Panc1 (cell line): ENCODE data around the gene ADARB2. TPM values are rescaled to one million over a fixed set of nuclear protein-coding genes. Genes with fewer than 3 reads are reported as not detected.

Source experiments
- ATAC-seq: fragments of 200-7000 bp; cut with Tn5 transposase; 2 replicates; pipeline ENCODE4 v1.9.1; 2020; ENCODE audit warnings: mild to moderate bottlenecking, moderate library complexity
- BruUV-seq: library from RNA; stranded (reverse); fragments of 400-500 nt; replicated peaks from 2 replicates; lab custom pipeline; 2021; lab: Mats Ljungman, UMichigan
- CTCF ChIA-PET: fragments of 300-600 bp; sonication (Branson Sonifier 250); formaldehyde crosslinking; loops from one replicate; lab custom pipeline; 2022; ENCODE audit warnings: antibody characterized with exemption; lab: Charles Lee
- POLR2A ChIA-PET: fragments of 300-600 bp; sonication (Branson Sonifier 250); formaldehyde crosslinking; loops from one replicate; lab custom pipeline; 2022; ENCODE audit warnings: antibody characterized with exemption; lab: Charles Lee
- DNase-seq: peaks from one replicate; pipeline ENCODE4 v3.0.0-alpha.2; 2010; ENCODE audit warnings: low read depth, low spot score
- H3K27ac ChIP-seq: 2 replicates; pipeline ENCODE4 v1.5.1; 2011; ENCODE audit warnings: mild to moderate bottlenecking, low read length, inconsistent platforms
- H3K27me3 ChIP-seq: fragments of 200-500 bp; sonication (Bioruptor generic); 2 replicates; pipeline ENCODE4 v1.6.0; 2014; ENCODE audit warnings: low read length, inconsistent platforms; ENCODE audit not compliant: control insufficient read depth, insufficient read depth
- H3K36me3 ChIP-seq: fragments of 200-500 bp; sonication (Bioruptor generic); 2 replicates; pipeline ENCODE4 v1.5.1; 2014; ENCODE audit warnings: inconsistent platforms, mild to moderate bottlenecking, low read length, moderate library complexity; ENCODE audit not compliant: control insufficient read depth, insufficient read depth
- H3K4me1 ChIP-seq: 2 replicates; pipeline ENCODE4 v1.5.1; 2011; ENCODE audit warnings: inconsistent platforms, mild to moderate bottlenecking, low read length, moderate library complexity; ENCODE audit not compliant: control insufficient read depth, insufficient read depth
- H3K4me3 ChIP-seq, 2 experiments: 2 replicates each; pipeline ENCODE4 v1.5.1; 2011 to 2012; ENCODE audit warnings: low read depth in 2 of 2, low read length in 2 of 2, mild to moderate bottlenecking in 2 of 2, inconsistent platforms in 1 of 2, moderate library complexity in 1 of 2
- H3K9me3 ChIP-seq: fragments of 200-500 bp; sonication (Bioruptor generic); 2 replicates; pipeline ENCODE4 v1.5.1; 2014; ENCODE audit warnings: low read depth, mild to moderate bottlenecking, inconsistent platforms, low read length, moderate library complexity; ENCODE audit not compliant: control insufficient read depth, insufficient read depth
- POLR2AphosphoS5 ChIP-seq: IDR thresholded peaks from 2 replicates; pipeline ENCODE4 v1.6.1; 2012; ENCODE audit warnings: mild to moderate bottlenecking, low read depth, low read length, moderate library complexity
- REST ChIP-seq, 2 experiments: IDR thresholded peaks; 2 replicates each; pipeline ENCODE4 v1.6.1; 2011 to 2012; ENCODE audit warnings: low read depth in 2 of 2, control low read depth in 1 of 2, low read length in 1 of 2, mild to moderate bottlenecking in 1 of 2, moderate library complexity in 1 of 2; ENCODE audit not compliant: insufficient read depth in 1 of 2
- SIN3A ChIP-seq: IDR thresholded peaks from 2 replicates; pipeline ENCODE4 v1.6.1; 2012; ENCODE audit warnings: low read depth, mild to moderate bottlenecking, low read length, moderate library complexity, borderline replicate concordance; ENCODE audit not compliant: insufficient read depth
- TCF7L2 ChIP-seq: IDR thresholded peaks from 2 replicates; pipeline ENCODE4 v1.6.1; 2011; ENCODE audit warnings: mild to moderate bottlenecking, low read depth, low read length, inconsistent platforms
- in situ Hi-C: cut with HindIII; loops from 2 replicates; pipeline ENCODE4 v1.10.0; 2016; ENCODE audit warnings: low sequenced_read_pairs, low pct_unique_long_range_greater_than_20kb
- intact Hi-C: fragments of 100-400 bp; cut with micrococcal nuclease; formaldehyde crosslinking; loops from one replicate; pipeline ENCODE4 v1.10.0; 2022; ENCODE audit not compliant: unreplicated experiment
- total RNA-seq: library from RNA; stranded (reverse); gene quantifications from one replicate; pipeline ENCODE4 v1.2.1, GENCODE V29; 2021; ENCODE audit not compliant: unreplicated experiment
- TF ChIP-seq, protein P1 (sequence below): fragments of 450-650 bp; IDR thresholded peaks from 2 replicates; pipeline ENCODE4 v1.5.1; 2017; ENCODE audit warnings: mild to moderate bottlenecking

ADARB2 gene
- total RNA-seq, 1 experiment from 2014 or later = 0.31 TPM

GRCh38 chr10:1668399-1668798, 68.9 kb downstream of the ADARB2 start:
- ATAC-seq = no peak
- CTCF ChIA-PET = no interaction called here
- POLR2A ChIA-PET = no interaction called here

GRCh38 chr10:1667392-1667791, 69.9 kb downstream of the ADARB2 start:
- intact Hi-C loops = no loop called here
- POLR2A ChIA-PET = no interaction called here
- CTCF ChIA-PET = no interaction called here
- in situ Hi-C loops = no loop called here
- DNase-seq (no peak), ATAC-seq (no peak)
- H3K4me1 ChIP-seq = no peaks in the 10 kb centered on the region
- no TSS peak for BruUV-seq
- TF ChIP-seq, protein P1, sequence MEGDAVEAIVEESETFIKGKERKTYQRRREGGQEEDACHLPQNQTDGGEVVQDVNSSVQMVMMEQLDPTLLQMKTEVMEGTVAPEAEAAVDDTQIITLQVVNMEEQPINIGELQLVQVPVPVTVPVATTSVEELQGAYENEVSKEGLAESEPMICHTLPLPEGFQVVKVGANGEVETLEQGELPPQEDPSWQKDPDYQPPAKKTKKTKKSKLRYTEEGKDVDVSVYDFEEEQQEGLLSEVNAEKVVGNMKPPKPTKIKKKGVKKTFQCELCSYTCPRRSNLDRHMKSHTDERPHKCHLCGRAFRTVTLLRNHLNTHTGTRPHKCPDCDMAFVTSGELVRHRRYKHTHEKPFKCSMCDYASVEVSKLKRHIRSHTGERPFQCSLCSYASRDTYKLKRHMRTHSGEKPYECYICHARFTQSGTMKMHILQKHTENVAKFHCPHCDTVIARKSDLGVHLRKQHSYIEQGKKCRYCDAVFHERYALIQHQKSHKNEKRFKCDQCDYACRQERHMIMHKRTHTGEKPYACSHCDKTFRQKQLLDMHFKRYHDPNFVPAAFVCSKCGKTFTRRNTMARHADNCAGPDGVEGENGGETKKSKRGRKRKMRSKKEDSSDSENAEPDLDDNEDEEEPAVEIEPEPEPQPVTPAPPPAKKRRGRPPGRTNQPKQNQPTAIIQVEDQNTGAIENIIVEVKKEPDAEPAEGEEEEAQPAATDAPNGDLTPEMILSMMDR = no peak
- TF ChIP-seq POLR2AphosphoS5 (no peak), TCF7L2 (no peak), SIN3A (no peak), REST (IDR thresholded peaks at IDR 0.05; ENCODE audit: insufficient read depth in 1 of 2, low read depth in 2 of 2, low read length in 1 of 2) (no peak)
- H3K27me3 ChIP-seq = no peaks in the 10 kb centered on the region
- no peak overlapping the region for H3K27ac ChIP-seq
- no peaks in the 10 kb centered on the region for H3K36me3 ChIP-seq
- H3K4me3 ChIP-seq = no peak overlapping the region
- no peaks in the 10 kb centered on the region for H3K9me3 ChIP-seq

More at GRCh38 chr10:1668399-1668798, 68.9 kb downstream of the ADARB2 start:
- no peak overlapping the region for H3K27ac ChIP-seq
- no peak for TF ChIP-seq SIN3A
- no peak for TF ChIP-seq REST (IDR thresholded peaks at IDR 0.05; ENCODE audit: insufficient read depth in 1 of 2, low read depth in 2 of 2, low read length in 1 of 2)
- BruUV-seq = no TSS peak
- intact Hi-C loops (no loop called here), in situ Hi-C loops (no loop called here)
- no peaks in the 10 kb centered on the region for H3K9me3 ChIP-seq
- H3K4me3 ChIP-seq = no peak overlapping the region
- H3K27me3 ChIP-seq = no peaks in the 10 kb centered on the region
- DNase-seq = no peak
- no peaks in the 10 kb centered on the region for H3K4me1 ChIP-seq
- H3K36me3 ChIP-seq = no peaks in the 10 kb centered on the region
